Measurements from ENCODE around the gene INTS15. TPM values are rescaled to one million over a fixed set of nuclear protein-coding genes. Genes with fewer than 3 reads are reported as not detected.

INTS15 gene
- total RNA-seq, 1 experiment from 2014 or later, result 21.4 TPM

DNA sequence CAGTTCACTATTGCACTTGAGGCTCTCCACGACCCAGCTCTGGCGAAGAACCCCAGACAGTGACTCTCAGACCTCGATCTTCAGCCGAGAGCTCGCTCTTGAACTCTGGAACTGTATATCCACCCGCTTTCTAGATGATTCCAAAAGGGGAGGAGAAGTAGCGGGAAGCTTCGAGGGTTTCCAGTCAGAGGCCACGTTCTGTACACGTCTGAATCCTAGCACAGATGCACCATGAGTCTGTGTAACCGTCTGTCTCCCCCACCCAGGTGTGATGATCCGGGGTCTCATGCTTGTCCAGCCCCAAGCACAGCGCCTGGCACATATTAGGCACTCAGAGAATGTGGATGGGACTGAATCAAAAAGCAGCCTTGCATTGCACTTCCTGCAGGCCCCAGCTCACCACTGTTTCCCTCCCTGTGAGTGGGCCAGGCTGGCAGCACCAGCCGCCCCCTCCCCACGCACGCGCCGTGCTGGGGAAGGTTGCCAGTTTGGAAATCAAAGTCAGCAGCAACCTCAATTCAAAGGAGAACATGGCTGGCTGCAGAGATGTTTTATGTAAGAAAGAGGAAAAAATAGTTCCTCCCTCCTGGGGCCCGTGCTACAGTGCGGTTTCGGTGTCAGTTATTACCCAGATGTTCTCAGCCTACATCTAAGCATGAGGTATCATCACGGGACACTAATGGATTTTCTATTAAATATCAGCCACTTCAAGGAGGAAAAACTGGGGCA is 44.3 kb upstream of the INTS15 start:
- Histone ChIP-seq H3K79me2 (ENCODE audit: low read depth) (no peaks in the 10 kb centered on the region), H3K4me2 (no peak overlapping the region), H2AFZ (no peak overlapping the region), H3K4me3 (no peak overlapping the region), H3K4me1 (replicated peaks; ENCODE audit: insufficient read depth) (no peaks in the 10 kb centered on the region), H3K9me2 (ENCODE audit: insufficient read depth) (no peaks in the 10 kb centered on the region), H3K27ac (no peak overlapping the region), H3K27me3 (ENCODE audit: insufficient read depth, low read depth) (no peaks in the 10 kb centered on the region), H3F3A (ENCODE audit: insufficient read depth, low read depth) (no peaks in the 10 kb centered on the region), H4K20me1 (ENCODE audit: insufficient read depth) (no peaks in the 10 kb centered on the region), H3K36me3 (ENCODE audit: low read depth) (no peaks in the 10 kb centered on the region), H3K9me3 (ENCODE audit: insufficient read depth, low read depth) (no peaks in the 10 kb centered on the region)
- intact Hi-C loops (cut with micrococcal nuclease; ENCODE audit: unreplicated experiment), result no loop called here
- no TSS peak for BruUV-seq (replicated peaks)
- no peak for DNase-seq
- TF ChIP-seq, protein P1, sequence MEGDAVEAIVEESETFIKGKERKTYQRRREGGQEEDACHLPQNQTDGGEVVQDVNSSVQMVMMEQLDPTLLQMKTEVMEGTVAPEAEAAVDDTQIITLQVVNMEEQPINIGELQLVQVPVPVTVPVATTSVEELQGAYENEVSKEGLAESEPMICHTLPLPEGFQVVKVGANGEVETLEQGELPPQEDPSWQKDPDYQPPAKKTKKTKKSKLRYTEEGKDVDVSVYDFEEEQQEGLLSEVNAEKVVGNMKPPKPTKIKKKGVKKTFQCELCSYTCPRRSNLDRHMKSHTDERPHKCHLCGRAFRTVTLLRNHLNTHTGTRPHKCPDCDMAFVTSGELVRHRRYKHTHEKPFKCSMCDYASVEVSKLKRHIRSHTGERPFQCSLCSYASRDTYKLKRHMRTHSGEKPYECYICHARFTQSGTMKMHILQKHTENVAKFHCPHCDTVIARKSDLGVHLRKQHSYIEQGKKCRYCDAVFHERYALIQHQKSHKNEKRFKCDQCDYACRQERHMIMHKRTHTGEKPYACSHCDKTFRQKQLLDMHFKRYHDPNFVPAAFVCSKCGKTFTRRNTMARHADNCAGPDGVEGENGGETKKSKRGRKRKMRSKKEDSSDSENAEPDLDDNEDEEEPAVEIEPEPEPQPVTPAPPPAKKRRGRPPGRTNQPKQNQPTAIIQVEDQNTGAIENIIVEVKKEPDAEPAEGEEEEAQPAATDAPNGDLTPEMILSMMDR (conservative IDR thresholded peaks at IDR 0.05), result no peak
- TF ChIP-seq EZH2 (IDR thresholded peaks at IDR 0.05; ENCODE audit: low read depth), result no peak
- ChIA-PET POLR2A (ENCODE audit: unreplicated experiment) (no interaction called here), CTCF (no interaction called here)

DNA sequence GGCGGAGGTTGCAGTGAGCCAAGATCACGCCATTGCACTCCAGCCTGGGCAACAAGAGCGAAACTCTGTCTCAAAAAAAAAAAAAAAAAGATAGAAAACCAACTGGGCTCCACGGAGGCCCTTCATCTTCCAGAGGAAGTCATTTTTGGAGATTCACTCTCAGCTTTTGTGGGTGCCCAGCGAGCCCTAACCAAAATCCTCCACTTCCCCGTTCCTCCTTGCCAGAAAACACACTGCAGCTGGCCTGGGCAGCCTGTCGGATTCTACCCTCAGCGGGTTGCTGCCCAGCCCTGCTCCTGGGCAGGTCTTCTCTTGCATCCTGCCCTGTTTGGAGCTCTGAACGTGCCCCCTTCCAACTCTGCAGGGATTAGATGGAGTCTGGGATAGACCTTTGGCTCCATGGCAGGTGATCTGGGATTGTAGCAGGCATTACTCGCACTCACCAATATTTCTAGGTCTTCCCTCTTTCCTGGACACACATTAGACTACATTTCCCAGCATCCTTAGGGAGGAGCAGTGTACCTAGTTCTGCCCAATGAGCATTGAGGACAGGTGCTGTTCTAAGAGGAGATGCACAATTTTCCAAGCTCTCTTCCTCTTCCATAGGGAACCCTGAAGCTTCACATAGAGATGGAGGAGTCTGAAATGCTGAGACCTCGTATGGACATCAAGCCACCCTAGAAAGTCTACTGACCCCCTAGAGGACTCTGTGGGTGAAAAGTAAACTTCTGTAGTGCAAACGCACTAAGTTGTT is 43.1 kb upstream of the INTS15 start:
- no peak for DNase-seq
- Histone ChIP-seq H3K4me1 (replicated peaks; ENCODE audit: insufficient read depth) (no peaks in the 10 kb centered on the region), H3K9me2 (ENCODE audit: insufficient read depth) (no peaks in the 10 kb centered on the region), H3K79me2 (ENCODE audit: low read depth) (no peaks in the 10 kb centered on the region), H3K27me3 (ENCODE audit: insufficient read depth, low read depth) (no peaks in the 10 kb centered on the region), H3K27ac (no peak overlapping the region), H3K36me3 (ENCODE audit: low read depth) (no peaks in the 10 kb centered on the region), H3K4me3 (no peak overlapping the region), H4K20me1 (ENCODE audit: insufficient read depth) (no peaks in the 10 kb centered on the region), H3K9me3 (ENCODE audit: insufficient read depth, low read depth) (no peaks in the 10 kb centered on the region), H2AFZ (no peak overlapping the region), H3K4me2 (no peak overlapping the region), H3F3A (ENCODE audit: insufficient read depth, low read depth) (no peaks in the 10 kb centered on the region)
- intact Hi-C loops (cut with micrococcal nuclease; ENCODE audit: unreplicated experiment), result no loop called here
- ChIA-PET CTCF (no interaction called here), POLR2A (ENCODE audit: unreplicated experiment) (no interaction called here)
- BruUV-seq (replicated peaks), result no TSS peak
- TF ChIP-seq, protein P1 (conservative IDR thresholded peaks at IDR 0.05), result no peak
- no peak for TF ChIP-seq EZH2 (IDR thresholded peaks at IDR 0.05; ENCODE audit: low read depth)

DNA sequence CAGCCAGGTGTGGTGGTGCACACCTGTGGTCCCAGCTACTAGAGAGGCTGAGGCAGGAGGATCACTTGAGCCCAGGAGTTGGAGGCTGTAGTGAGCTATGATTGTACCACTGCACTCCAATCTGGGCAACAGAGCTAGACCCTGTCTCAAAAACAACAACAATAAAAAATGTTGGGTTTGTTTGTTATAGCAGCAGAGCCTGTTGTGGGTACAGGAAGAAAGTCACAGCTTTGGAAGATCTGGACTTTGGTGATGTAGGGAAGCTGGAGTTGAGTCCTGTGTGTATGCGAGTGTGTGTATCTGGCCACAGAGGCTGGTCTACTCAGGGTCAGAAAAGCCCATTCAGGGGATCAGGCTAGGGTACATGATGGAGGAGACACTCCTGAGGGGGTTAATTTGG is 42.4 kb upstream of the INTS15 start:
- CTCF ChIA-PET, result no interaction called here

More for the DNA sequence above, 42.4 kb upstream of the INTS15 start:
- no peak overlapping the region for H3K4me2 ChIP-seq
- no peaks in the 10 kb centered on the region for H3K27me3 ChIP-seq (ENCODE audit: insufficient read depth, low read depth)
- intact Hi-C loops (cut with micrococcal nuclease; ENCODE audit: unreplicated experiment), result no loop called here
- POLR2A ChIA-PET (ENCODE audit: unreplicated experiment), result no interaction called here
- BruUV-seq (replicated peaks), result no TSS peak
- no peak for DNase-seq
- no peak overlapping the region for H3K27ac ChIP-seq
- no peak overlapping the region for H3K4me3 ChIP-seq
- no peaks in the 10 kb centered on the region for H3F3A ChIP-seq (ENCODE audit: insufficient read depth, low read depth)
- no peak overlapping the region for H2AFZ ChIP-seq
- H3K4me1 ChIP-seq (replicated peaks; ENCODE audit: insufficient read depth), result no peaks in the 10 kb centered on the region
- no peaks in the 10 kb centered on the region for H3K36me3 ChIP-seq (ENCODE audit: low read depth)
- no peaks in the 10 kb centered on the region for H3K79me2 ChIP-seq (ENCODE audit: low read depth)
- H3K9me2 ChIP-seq (ENCODE audit: insufficient read depth), result no peaks in the 10 kb centered on the region
- TF ChIP-seq, protein P1 (conservative IDR thresholded peaks at IDR 0.05), result no peak
- no peak for TF ChIP-seq EZH2 (IDR thresholded peaks at IDR 0.05; ENCODE audit: low read depth)
- H3K9me3 ChIP-seq (ENCODE audit: insufficient read depth, low read depth), result no peaks in the 10 kb centered on the region
- no peaks in the 10 kb centered on the region for H4K20me1 ChIP-seq (ENCODE audit: insufficient read depth)
